SH-SY5Y (cell line): ENCODE data around the gene MYCN.

ENCODE experiments used
- GATA2 ChIP-seq: IDR thresholded peaks from 2 replicates; pipeline ENCODE4 v1.6.1; 2011; ENCODE audit warnings: mild to moderate bottlenecking, low read depth, low read length
- GATA3 ChIP-seq: IDR thresholded peaks from 2 replicates; pipeline ENCODE4 v1.6.1; 2011; ENCODE audit warnings: low read depth, mild to moderate bottlenecking, low read length, moderate library complexity

DNA sequence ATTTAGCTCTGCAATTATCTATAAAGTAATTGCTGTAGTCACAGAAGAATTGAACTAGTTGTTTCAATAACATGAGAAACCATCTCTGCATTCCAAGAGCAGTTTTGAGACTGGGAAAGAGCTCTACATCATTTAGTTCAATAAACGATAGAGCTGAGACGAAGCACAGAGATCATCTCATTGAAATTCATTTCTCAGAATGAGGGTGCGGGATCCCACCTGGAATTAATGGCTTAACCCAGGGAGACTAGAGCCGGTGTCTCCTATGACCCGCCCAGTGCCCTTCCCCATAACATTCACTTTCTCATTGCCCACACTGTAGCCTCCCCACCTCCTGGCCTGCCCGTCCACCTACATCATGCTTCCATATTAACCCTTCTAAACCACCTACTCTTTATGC, 8.8 kb downstream of the MYCN start:
- no peak for TF ChIP-seq GATA2
- TF ChIP-seq GATA3 = no peak
